GM19438 (cell line): ENCODE measurements around the gene TRPV6.

Experiments used
- ATAC-seq: cut with Tn5 transposase; IDR thresholded peaks from one replicate; pipeline ENCODE4 v1.9.1; 2021; ENCODE audit warnings: low read depth; ENCODE audit not compliant: unreplicated experiment

The TRPV6 gene

DNA sequence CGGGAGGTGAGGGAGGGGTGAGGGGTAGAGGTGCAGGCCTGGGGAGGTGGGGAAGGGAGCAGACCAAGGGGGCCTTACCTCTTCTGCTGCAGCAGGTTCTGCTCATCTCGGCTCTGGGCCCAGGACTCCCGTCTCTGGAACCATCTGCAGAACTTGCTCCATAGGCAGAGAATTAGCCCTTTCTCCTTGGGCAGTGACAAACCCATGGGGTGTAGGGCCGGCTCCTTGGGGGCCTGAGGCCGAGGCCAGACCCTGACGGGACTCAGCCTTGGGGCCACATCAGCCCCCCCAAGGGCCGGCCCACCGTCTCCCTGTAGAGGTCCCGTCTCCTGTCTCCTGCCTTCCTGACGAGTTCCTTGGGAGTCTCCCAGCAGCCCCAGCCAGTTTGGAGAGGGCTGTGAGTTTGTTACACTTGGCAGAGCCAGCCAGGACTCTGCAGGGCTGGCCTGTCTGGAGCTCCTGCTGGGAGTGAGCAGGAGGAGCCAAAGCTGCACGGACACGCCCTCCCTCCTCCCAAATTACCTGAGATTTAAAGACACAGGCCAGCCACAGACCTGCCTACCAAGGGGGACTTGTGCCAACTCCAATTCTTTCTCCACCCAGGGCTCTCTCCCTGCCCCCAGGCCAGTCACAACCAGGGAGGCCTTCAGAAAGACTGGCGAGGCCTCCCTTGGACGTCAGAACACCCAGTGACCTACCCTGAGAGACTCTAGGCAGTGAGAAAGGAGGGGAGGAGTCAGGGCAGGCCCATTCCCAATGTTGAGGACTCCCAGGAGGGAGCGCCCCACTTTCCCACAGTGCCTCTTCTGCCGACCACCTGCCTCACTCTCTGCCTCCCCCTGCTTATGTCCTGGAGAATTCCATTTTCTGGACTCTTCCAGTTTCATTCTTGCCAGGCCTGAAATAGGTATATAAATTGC is at the start of gene TRPV6:
TSS of gene TRPV6 (minus strand) at position 435 of the 920 bp plus-strand sequence.
- no peak for ATAC-seq

DNA sequence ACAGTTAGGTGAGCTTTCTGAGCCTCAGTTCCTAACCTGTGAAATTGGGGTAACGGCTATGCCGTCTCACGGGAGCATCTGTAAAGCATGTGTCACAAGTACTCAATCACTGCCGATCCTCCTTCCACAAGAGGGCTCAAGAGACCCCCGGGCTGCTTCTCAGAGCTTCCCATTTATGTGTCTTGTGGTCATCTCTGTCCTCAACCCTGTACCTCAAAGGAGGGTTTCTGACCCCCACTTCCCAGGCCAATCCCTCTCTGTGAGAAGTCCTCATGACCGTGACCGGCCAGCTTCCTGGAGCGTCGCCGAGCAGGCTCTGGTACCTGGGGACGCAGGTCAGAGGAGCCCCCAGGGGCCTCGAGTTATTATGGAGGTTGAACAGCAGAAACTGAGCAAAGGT is 48.5 kb upstream of the TRPV6 start:
- no peak for ATAC-seq

DNA sequence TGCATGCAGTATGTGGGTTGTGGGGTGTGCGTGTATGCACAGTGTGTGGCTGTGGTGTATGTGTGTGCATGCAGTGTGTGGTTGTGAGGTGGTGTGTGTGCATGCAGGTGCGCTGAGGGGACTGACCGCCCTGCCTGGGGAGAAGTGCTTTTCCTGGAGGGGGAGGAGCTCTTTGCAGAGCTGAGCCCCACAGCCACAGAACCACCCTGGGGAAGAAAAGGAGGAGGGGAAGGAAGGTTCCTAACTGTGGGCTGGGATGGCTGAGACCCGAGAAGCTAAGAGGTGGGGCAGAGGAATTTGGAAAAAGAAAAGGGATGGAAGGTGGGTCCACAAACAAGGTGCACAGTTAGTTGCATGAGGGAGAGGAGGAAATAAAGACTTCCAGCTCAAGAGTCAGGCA is 48.1 kb upstream of the TRPV6 start, which contains the start of gene TRPV5:
TSS of gene TRPV5 (minus strand) at position 123 of the 400 bp plus-strand sequence. CDS start 287 bp downstream, outside the sequence.
- ATAC-seq, result no peak

DNA sequence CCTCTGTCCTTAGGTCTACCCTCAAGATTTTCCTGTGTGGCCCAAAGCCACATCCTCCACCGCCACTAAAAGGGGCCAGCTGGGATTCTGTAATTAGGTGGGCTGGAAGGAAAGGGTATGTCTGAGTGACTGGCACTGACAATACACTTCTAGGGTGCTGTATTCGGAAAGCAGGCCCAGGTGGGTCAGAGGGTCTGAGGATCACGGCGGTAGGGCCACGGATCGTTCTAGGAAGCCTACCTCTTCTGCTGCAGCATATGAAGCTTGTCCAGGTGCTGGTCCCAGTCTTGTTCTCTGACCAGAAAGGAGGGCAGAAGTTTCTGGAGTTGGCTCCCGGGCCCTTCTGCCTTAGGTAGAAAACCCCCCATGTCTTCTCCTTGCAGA is 47.5 kb upstream of the TRPV6 start:
- no peak for ATAC-seq

DNA sequence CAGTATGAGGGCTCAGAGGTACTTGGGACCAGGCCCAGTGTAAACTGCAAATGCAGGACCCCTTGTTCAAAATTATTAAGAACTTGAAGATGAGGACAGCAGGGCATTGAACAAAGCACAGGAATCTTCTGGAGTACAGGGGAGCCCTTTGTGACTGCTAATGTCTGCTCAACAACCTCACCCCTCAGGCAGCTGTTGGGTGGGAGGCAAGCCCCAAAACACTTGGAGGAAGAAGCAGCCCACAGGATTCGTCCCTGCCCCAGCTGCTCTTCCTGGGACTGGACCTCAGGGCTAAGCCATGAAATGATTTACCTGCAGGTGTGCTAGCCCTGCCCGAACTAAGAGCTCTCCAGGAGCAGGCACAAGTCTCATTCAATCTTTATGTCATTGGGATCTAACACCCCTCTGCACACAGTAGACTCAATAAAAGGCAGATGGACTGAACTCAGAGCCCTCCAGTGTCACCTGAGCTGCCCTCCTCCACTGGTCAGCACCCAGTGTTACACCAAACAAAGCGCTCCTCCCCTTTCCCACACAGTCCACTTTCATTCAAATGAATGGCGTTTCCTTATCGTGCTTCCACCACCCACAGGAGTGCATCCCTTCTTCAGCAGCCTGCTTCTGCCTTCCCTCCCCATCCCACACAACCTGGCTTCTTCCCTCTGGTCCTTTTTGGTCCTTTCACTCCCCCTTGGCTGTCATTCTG is 47.0 kb upstream of the TRPV6 start:
- no peak for ATAC-seq

DNA sequence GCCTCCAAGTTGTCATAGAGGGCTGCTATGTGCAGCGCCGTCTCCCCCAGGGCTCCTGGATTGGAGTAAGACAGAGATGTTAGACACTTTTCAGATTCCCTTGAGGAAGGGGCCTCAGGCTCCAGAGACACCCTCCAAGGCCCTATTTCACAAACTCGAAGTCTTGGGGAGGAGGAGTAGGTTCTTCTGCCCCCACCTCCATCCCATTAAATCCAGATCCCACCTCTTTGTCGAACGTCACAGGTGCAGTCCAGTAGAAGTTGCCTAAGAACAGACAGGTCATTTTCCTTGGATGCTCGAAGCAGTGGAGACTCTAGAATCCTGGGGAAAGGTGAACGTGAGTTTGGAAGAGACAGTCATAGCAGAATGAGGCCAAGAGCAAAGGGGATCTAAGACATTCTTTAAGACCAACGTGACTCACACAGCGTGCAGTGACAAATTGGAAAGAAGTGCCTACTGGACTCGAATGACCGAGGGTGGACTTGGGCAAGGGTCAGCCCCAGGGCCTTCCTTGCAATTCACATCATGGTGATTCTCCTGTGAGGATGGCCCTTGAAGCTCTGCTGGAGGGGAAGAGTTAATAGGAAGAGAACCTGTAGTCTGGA is 44.7 kb upstream of the TRPV6 start:
- ATAC-seq, result no peak

DNA sequence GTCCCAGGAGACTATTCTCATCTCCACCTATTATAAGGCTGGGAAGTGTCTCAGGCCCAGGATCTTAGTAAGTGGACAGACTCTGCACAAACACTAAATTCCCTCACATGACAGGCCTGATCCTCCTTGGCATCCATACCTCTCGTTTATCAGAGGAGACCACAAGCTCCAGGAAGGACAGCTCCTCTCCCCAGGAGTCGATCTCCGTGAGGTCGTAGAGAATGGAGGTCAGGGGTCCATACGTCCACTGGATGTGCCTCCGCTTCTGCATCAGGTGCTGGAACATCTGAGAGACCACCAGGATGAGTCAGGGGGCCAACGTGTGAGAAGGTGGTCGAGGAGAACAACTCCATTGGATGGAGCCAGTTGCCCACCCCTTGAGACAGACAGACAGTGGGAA is 42.4 kb upstream of the TRPV6 start:
- ATAC-seq, result no peak

DNA sequence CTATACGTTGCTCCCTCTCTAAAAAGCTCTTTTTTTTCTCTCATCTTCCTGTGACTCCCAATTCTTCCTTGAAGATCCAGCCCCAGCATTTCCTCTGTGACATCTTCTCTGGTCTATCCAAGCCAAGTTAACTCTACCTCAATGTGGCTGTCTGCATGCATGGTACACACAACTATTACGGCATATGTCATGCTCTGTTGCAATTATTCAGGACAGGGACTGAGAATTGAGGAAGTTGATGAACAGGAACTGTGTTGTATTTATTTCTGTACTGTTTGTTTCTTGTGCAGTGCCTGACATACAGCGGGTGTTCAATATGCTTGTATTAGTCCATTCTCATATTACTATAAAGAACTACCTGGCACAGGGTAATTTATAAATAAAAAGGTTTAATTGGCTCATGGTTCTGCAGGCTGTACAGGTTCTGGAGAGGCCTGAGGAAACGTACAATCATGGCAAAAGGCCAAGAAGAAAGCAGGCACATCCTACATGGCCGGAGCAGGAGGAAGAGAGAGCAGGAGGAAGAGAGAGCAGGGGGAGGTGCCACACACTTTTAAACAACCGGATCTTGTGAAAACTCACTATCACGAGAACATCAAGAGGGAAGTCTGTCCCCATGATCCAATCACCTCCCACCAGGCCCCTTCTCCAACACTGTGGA is 41.7 kb upstream of the TRPV6 start:
- no peak for ATAC-seq

DNA sequence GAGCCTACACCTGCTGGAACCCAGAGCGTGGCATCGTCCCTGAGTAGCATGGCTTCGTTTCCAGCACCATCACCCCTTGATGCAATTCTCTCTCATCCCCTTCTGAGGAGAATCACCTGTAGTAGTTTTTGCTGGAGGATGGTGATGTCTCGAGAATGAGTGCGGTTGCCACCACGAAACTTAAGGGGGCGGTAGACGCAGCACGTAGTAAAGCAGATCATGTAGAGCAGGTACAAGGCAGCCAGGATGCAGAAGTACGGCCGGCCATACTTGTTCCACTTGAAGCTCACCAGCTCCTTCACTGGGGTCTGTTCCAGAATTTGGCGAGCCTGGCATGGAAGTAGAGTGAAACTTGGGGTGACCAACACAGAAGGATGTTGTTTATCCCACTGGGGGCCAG is 39.9 kb upstream of the TRPV6 start:
- no peak for ATAC-seq

DNA sequence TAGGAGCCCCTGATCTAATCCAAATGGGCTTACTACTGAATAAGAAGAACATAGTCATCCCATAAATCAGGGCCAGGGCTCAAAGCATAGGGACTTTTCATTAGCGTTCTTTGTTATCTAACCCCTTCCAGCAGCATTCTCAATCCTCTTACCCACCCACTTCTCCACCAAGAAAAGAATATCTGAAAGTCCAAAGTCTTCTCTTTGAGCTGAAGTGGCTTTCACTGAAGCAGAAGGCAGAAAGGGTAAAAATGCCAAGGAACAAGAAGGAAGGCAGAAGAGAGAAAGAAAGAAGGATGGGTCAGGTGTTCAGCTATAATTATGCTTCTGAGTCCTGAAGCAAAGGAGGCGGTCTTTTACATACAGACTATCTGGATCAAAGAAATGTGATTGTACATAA is 37.8 kb upstream of the TRPV6 start:
- ATAC-seq, result no peak

DNA sequence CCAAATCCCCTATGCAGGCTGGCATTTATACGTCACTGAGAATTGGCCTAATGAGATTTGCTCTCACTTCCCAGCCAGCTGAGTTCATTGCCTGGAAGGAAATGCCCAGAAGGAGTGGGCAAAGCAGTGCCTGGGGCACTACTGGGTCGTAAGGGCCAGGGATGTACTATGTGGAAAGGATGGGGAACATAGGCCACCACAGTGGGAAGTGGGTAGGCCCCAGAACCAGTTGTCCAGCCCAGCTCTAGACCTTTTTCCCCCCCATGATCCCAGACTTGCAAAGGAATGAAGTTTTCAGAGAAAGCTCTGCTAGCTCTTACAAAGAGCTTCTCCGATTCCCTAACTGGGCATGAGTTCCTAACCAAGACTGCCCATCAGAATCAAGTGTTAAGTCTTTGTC is 34.1 kb upstream of the TRPV6 start:
- ATAC-seq, result no peak

DNA sequence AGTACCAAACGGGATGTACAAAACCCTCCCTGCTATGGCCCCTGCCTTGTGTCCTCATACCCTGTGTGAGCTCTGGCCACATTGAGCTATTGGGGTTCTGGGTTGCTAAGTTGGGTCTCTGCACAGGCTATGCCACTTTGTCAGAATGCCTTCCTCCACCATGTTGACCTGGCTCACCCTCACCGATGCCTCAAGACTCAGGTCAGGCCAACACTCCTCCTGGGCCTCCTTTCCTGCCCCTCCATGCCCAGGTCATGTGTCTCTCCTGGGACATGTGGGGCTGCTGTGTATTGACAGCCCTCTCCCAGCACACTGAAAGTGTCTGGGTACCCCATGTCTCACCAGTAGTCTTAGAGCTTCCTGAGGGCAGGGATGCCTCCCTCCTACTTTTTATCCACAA is 33.4 kb upstream of the TRPV6 start:
- no peak for ATAC-seq

DNA sequence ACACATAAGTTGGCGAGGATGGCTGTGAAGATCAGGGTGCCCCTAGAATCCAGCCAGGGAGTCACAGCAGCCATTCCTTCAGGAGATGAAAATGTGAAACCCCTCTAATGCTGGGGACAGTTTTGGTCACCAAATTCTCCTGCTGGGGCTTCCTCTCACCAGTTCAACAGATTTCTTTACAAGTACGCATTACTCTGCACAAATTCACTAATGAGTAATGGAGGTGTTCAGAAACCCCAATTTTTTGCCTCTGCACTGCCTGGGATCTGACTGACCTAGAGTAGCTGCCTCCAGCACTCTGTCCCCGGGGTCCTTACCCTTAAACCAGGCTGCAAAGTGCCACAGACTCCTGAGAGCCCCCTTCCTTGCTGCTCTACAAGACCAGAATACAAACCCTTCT is 31.9 kb upstream of the TRPV6 start:
- ATAC-seq, result no peak

DNA sequence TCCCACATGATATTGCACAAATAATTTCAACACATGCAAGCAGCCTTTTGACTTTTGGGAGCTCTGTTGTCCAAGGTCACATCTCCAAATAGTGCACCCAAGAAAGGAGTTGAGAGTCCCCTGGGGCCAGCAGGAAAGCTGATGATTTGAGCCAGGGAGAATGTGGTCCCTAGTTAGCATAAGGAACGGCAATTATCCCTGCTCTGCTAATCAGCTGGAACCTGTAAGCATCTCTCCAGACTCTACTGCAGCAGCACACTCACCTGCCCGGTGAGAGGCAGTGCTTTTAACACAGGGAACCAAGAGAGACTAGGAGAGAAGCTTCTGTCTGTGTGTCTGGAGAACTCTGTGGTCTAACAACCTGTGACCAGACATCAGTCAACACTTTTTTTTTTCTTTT is 31.0 kb upstream of the TRPV6 start:
- ATAC-seq, result no peak

DNA sequence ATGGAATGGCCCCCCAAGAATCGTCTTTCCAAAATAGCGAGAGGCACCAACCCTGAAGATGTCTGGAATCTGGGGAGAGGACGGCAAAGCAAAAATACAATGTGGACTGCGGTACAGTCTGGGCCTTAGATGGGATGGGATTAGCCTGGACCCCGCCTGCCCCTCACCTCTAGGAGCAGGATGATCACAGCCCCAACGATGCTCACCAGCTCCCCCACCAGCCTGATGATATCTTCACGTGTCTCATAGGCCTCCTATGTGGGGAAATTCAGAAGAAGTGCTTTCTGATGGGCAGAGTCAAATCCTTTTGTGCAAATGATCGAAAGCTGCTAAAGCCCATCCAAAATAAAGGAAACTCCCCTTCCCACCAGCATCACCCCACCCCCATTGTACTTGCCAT is 29.8 kb upstream of the TRPV6 start:
- no peak for ATAC-seq

DNA sequence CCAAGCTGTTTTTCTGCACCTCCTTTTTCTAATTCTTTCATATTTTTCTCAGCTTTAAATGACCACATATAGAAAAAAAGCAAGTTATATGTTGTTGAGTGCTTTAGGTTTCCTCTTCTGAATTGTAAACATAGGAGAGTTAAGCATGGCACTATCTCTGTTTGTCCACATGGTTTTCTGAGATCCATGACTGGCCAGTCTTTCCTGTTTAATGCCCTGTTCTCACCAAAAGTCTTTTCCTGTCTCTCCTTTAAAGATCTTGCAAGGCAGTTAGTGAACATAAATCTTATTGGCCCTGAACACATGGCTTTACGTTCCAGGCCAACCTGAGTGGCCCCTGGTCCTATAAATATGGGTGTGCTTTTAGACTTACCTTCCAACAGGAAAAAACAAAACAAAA is 28.6 kb upstream of the TRPV6 start:
- ATAC-seq, result no peak

DNA sequence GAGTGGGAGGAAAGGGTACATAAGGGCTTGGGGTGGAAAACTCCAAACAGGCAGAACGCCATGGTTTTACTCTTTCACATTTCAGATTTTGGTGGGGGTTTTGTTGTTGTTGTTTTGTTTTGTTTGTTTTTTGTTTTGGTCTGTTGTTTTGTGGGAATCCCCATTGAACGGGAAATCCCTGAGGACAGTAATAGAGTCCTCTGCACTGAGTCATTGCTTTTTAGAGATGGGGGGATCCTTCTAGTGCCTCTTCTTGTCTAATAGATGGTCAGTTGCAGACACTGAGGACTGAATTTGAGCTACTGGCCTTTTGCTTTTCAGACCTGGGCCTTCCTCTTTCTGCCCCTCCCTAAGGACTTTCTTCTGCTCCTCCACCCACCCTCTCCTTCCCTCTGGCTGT is 28.0 kb upstream of the TRPV6 start:
- no peak for ATAC-seq

DNA sequence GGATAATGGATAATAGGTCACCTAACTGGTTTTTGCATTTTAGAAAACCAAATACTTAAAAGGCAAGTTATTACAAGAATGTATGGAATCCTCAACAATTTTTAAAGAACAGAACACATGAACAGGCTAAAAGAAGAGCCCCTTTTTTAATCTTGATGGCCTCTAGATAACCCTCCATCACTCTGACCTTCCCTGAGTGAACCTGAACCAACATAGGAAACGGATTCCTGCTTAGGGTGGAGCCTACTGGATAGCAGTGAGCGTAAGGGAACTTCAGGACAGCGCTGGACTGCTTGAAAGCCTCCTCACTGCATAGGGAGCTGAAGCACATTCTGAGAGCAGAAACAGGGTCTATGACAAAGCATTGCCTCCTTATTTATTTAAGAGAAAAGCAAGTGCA is 27.5 kb upstream of the TRPV6 start:
- ATAC-seq, result no peak

DNA sequence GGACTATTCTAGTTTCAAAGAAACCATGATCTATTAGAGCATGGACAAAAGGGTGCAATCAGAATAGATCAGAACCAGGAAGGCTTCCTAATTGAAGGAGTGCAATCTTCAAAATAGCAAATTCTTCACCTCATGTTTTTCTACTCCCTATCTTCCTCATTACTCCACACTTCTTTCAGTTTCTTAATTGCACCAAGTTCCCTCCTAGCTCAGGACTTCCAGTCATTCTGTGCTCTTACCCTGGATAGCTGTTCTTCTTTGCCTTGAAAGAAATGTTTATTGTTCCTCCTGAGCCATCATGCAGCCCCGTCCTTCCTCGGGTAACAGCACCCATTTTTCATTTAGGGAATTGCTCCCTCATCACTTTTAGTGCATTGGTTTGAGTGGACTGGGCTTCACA is 24.9 kb upstream of the TRPV6 start:
- ATAC-seq, result no peak

DNA sequence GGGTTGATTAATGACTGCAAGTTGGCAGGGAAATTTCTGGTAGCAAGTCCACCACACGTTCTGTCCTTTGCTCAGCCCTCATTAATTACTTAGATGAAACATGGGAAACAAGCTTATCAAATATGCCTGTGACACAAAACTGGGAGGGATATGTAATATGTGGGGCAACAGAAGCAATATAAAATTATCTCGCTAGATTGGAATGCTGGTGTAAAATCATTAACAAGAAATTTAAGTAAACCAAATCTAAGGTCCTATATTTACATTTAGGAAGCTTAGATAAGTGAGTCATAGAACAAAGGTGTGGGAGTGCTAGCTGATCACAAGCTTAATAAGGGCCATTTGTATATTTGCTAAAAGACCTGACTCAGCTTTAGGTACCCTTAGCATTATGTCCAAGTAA is 24.5 kb upstream of the TRPV6 start:
- no peak for ATAC-seq
